Mesodermal cell (in vitro differentiated cells): ENCODE measurements around the gene SLC4A4.
A peak's percentile ranks its signal among the peaks of the same experiment; 100 is the strongest.

Experiments used
- H3K27ac ChIP-seq: 2 replicates; pipeline ENCODE4 v1.7.0; 2013; ENCODE audit warnings: mild to moderate bottlenecking, low read depth, low read length, moderate library complexity; ENCODE audit not compliant: severe bottlenecking
- H3K36me3 ChIP-seq: 2 replicates; pipeline ENCODE4 v1.7.1; 2013; ENCODE audit warnings: mild to moderate bottlenecking, low read length, moderate library complexity; ENCODE audit not compliant: control insufficient read depth, insufficient read depth
- H3K4me1 ChIP-seq: one replicate; pipeline ENCODE4 v1.7.1; 2013; ENCODE audit warnings: mild to moderate bottlenecking, low read length; ENCODE audit not compliant: insufficient read depth, control insufficient read depth, poor library complexity, severe bottlenecking
- H3K4me3 ChIP-seq: 2 replicates; pipeline ENCODE4 v1.7.0; 2013; ENCODE audit warnings: low read length, control low read depth, mild to moderate bottlenecking; ENCODE audit not compliant: insufficient read depth, poor library complexity, severe bottlenecking; ENCODE audit errors: extremely low read depth
- H3K9me3 ChIP-seq: 2 replicates; pipeline ENCODE4 v1.7.1; 2013; ENCODE audit warnings: mild to moderate bottlenecking, low read length, moderate library complexity; ENCODE audit not compliant: control insufficient read depth
- WGBS, 2 experiments: methylation state at CpG; one replicate each; pipeline ENCODE4 v1.1.5; 2013; ENCODE audit warnings: missing lambda C conversion rate in 2 of 2; ENCODE audit not compliant: insufficient coverage in 2 of 2; 5-methylcytosine and 5-hydroxymethylcytosine counted together

The SLC4A4 gene

GRCh38 chr4:71468116-71468710 lies 129.4 kb downstream of the SLC4A4 start:
- H3K27ac ChIP-seq, result no peak overlapping the region
- WGBS, 2 experiments, result no CpG with 5 or more reads among the region's 2 CpGs
- no peaks in the 10 kb centered on the region for H3K36me3 ChIP-seq
- H3K4me3 ChIP-seq, result no peak overlapping the region
- no peaks in the 10 kb centered on the region for H3K9me3 ChIP-seq
- peaks cover 5% of the 10 kb centered on the region for H3K4me1 ChIP-seq

GRCh38 chr4:71469541-71469940 lies 130.7 kb downstream of the SLC4A4 start:
- no peak overlapping the region for H3K4me3 ChIP-seq
- H3K9me3 ChIP-seq, result no peaks in the 10 kb centered on the region
- H3K4me1 ChIP-seq, result peaks cover 5% of the 10 kb centered on the region
- H3K36me3 ChIP-seq, result no peaks in the 10 kb centered on the region
- no peak overlapping the region for H3K27ac ChIP-seq

DNA sequence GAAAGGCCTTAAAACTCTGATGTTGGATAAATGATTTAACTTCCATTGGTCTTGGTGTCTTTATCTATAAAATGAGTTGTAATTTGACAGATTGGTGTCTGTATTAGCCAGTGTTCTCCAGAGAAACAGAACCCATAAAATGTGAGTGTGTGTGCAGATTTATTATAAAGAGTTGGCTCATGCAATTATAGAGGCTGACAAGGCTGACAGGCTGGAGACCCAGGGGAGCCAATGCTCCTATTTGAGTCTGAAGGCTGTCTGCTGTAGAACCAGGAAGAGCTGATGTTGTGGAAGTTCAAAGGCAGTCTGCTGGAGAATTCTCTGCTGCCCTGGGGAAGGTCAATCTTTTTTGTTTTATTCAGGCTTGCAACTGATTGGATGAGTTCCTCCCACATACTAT lies 131.7 kb downstream of the SLC4A4 start:
- Histone ChIP-seq H3K4me1 (peaks cover 5% of the 10 kb centered on the region), H3K4me3 (no peak overlapping the region), H3K9me3 (no peaks in the 10 kb centered on the region), H3K27ac (no peak overlapping the region), H3K36me3 (no peaks in the 10 kb centered on the region)

DNA sequence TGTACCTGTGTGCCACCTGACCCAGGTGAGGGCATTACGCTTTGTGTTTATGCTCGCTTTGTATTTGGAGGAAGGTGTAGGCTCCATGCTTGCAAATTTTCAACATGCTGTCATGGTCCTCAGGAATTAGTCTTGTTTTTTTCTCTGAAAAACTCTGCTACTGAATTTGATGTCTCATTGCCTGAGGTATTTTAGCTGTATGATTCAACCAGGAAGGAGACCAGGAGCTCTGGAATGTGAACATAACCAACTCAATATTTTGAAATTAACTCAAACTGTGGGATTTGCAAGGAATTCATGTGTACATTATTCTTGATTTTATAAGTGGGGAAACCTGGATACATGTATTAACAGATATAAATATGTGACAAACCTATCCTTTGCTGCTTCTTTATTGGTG lies 134.1 kb downstream of the SLC4A4 start:
- no peaks in the 10 kb centered on the region for H3K9me3 ChIP-seq
- H3K27ac ChIP-seq, result no peak overlapping the region
- no peak overlapping the region for H3K4me3 ChIP-seq
- peaks cover 5% of the 10 kb centered on the region for H3K4me1 ChIP-seq
- no peaks in the 10 kb centered on the region for H3K36me3 ChIP-seq
- WGBS, 2 experiments, result no CpG with 5 or more reads among the region's 2 CpGs

DNA sequence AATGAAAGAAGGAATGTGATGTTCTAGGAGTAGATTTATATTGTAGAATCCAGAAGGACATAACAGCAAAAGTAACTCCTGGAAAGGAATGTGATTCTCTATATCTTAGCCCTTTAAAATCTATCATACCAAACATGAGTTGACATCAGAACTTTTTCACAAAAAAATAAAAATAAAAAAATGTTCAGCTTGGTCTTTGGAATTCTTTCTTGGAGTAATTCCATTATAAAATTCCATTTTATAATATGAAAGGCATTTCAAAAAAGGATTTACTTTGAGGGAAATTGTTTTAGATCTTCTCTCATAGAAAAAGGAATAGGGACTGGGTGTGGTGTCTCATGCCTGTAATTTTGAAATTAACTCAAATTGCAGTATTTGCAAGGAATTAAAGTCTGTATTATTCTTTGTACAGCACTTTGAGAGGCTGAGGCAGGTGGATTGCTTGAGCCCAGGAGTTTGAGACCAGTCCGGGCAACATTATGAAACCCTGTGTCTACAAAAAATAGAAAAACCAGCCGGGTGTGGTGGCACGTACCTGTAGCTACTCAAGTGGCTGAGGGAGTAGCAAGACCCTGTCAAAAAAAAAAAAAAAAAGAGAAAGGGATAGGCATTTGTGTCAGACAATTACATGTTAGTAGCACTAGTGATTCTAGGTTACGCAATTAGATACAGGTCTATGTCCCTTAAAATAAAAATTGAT lies 134.9 kb downstream of the SLC4A4 start:
- H3K4me1 ChIP-seq, result peaks cover 5% of the 10 kb centered on the region
- H3K27ac ChIP-seq, result no peak overlapping the region
- 87 to 100% methylated on average over 1 to 3 of the region's 4 CpGs for WGBS, 2 experiments
- no peak overlapping the region for H3K4me3 ChIP-seq
- H3K36me3 ChIP-seq, result no peaks in the 10 kb centered on the region
- no peaks in the 10 kb centered on the region for H3K9me3 ChIP-seq

DNA sequence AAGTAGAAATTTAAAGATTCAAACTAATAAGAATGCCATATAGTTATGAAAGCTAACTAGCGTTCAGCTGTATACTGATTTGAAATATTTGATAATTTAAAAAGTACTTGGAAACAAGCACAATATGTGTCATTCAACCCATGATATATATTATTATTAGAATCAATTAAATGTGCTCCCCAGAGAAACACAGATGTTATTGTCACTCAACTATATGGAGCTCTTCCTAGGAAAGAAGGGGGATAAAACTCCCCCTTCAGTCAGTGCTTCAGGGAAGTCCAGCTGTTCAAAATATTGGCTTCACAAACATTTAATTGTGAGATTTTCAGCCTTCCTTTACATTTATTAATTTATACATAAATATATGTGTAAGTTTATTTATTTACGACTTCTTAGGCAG lies 135.9 kb downstream of the SLC4A4 start:
- no CpG with 5 or more reads among the region's 2 CpGs for WGBS, 2 experiments
- Histone ChIP-seq H3K4me3 (no peak overlapping the region), H3K36me3 (no peaks in the 10 kb centered on the region), H3K4me1 (peaks cover 5% of the 10 kb centered on the region), H3K27ac (no peak overlapping the region), H3K9me3 (no peaks in the 10 kb centered on the region)

DNA sequence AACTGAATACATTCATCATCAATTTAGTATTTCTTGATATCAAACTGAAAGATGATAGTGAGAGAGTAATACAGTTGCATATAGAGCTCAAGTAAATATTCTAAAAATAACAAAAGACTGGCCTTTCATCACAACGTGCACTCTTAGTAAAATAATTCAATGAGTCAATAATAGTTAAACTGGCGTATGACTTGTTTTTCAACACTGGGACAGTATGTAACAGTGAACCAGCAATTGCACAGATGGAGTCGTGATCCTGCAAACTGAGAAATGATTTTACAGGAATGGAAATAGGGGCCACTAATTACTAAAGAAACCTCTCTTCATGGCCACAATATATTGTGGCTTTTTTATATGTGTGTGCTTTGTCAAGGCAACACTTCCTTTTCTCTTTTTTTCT lies 137.4 kb downstream of the SLC4A4 start:
- Histone ChIP-seq H3K4me1 (peaks cover 5% of the 10 kb centered on the region), H3K27ac (no peak overlapping the region), H3K36me3 (no peaks in the 10 kb centered on the region), H3K4me3 (no peak overlapping the region), H3K9me3 (no peaks in the 10 kb centered on the region)
- 83% methylated on average over 1 of the region's 3 CpGs; no CpG with 5 or more reads in 1 of the 2 experiments for WGBS, 2 experiments

DNA sequence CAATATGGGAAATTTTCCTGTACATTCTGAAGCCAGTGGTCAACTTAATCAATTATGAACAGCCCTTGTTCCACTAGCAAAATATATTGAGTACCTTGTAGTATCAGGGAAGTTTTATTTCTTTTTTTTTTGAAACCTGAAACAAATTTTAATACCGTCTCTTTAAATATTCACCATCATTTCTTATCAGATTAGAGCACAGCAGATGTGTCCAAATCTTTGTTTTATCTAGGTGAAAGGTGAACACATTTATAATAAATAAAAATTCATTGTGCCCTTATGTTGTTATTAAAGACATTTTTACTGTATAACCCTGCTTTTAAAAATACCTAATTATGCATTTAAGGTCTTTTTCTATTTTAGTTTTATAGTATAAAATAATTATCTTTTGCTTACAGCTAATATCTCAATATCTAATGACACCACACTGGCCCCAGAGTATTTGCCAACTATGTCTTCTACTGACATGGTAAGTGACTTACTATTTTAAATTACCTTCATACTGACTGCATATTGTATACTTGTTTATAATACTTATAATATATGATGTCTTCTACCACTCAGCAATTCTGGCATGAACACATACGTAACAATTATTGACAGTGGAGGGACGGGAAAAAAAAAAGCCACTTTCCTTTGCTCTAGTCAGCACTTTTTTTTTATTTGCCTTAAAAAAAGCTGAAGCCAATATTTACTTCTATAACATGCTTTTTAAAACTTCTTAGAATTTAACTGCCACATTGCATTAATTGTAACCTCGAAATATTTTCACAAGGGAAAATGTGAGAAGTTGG lies 147.9 kb downstream of the SLC4A4 start:
- Histone ChIP-seq H3K27ac (peak overlapping the region; percentile 64), H3K4me1 (no peaks in the 10 kb centered on the region), H3K36me3 (no peaks in the 10 kb centered on the region), H3K4me3 (no peak overlapping the region), H3K9me3 (no peaks in the 10 kb centered on the region)
- 100% methylated on average over 1 of the region's 4 CpGs; no CpG with 5 or more reads in 1 of the 2 experiments for WGBS, 2 experiments

DNA sequence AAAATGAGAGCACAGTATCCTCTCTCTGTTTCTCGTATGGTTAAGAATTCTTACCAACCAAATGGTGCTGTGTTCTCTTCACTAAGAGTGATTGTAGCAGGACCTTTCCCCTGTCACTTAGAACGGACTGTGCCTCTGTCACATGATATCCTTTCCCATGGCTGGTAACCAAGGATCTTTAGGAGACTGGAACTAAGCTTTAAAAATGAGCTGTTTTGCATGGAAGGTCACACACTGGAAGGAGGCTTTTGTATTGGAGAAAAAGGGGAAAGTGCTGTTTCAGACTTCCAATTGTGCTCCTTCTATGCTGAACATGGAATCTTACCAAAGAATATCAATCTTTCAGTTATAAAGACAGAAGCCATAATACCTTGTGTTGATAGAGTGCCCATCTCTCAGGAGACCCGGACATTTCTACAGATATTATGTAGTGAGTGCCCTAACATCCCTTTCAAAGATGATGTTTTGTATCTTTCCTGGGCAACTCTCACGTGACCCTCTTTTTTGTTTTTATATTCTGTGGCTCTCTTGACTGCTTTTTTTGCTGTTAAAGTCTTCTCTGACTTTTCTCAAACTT lies 148.6 kb downstream of the SLC4A4 start:
- 50 to 60% methylated on average over 2 of the region's 4 CpGs for WGBS, 2 experiments
- no peaks in the 10 kb centered on the region for H3K4me1 ChIP-seq
- H3K36me3 ChIP-seq, result no peaks in the 10 kb centered on the region
- peak overlapping the region; percentile 64 for H3K27ac ChIP-seq
- no peaks in the 10 kb centered on the region for H3K9me3 ChIP-seq
- no peak overlapping the region for H3K4me3 ChIP-seq

- Histone ChIP-seq H3K4me3 (no peak overlapping the region), H3K4me1 (no peaks in the 10 kb centered on the region), H3K9me3 (no peaks in the 10 kb centered on the region), H3K27ac (no peak overlapping the region), H3K36me3 (no peaks in the 10 kb centered on the region)
- WGBS, 2 experiments, result 67 to 100% methylated on average over 1 of the region's 1 CpG
Observed at GRCh38 chr4:71494539-71494938, 155.7 kb downstream of the SLC4A4 start.

DNA sequence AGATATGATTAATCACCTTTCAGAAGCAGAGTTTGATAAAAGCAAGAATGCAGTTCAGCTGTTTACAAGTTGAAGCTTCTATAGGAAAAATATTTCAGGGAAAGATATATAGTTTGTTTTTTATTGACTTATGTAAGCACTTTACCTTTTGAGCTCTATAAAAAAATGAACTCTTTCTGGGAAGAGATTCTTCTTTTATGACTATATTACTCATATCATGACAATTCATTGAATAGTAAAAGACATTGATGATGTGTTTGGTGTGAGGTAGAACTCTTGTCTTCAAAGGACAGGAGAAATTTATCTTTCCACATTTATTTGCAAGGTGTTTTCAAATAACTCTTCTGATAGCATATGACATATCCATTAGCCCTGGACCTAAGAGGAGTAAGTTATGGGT lies 156.6 kb downstream of the SLC4A4 start:
- Histone ChIP-seq H3K36me3 (no peaks in the 10 kb centered on the region), H3K4me3 (no peak overlapping the region), H3K9me3 (no peaks in the 10 kb centered on the region), H3K4me1 (no peaks in the 10 kb centered on the region), H3K27ac (no peak overlapping the region)
